GM21825 (cell line): ENCODE results near the gene CORO2B.
"Not testable (repeated sequence)": the region's sequence is repeated elsewhere in the genome, so short reads cannot be mapped to it uniquely, and the experiment has no call there.

Source experiments
- ATAC-seq: cut with Tn5 transposase; IDR thresholded peaks from one replicate; pipeline ENCODE4 v1.9.1; 2021; ENCODE audit warnings: mild to moderate bottlenecking, moderate library complexity; ENCODE audit not compliant: unreplicated experiment

Gene CORO2B

GRCh38 chr15:68667800-68668625 lies 89.2 kb downstream of the CORO2B start:
- ATAC-seq, result no peak

- ATAC-seq, result no peak
Measured at GRCh38 chr15:68668926-68669600, 90.3 kb downstream of the CORO2B start.

GRCh38 chr15:68672251-68672650 lies 93.5 kb downstream of the CORO2B start:
- no peak for ATAC-seq

- ATAC-seq, result no peak
Measured at GRCh38 chr15:68672781-68673205, 94.0 kb downstream of the CORO2B start.

GRCh38 chr15:68674975-68675374 lies 96.2 kb downstream of the CORO2B start:
- no peak for ATAC-seq

GRCh38 chr15:68676011-68676605 lies 97.3 kb downstream of the CORO2B start:
- ATAC-seq, result no peak

GRCh38 chr15:68676926-68677325 lies 98.1 kb downstream of the CORO2B start:
- no peak for ATAC-seq

- no peak for ATAC-seq
Measured at GRCh38 chr15:68677996-68678395, 99.2 kb downstream of the CORO2B start.

GRCh38 chr15:68678746-68679145 lies 100.0 kb downstream of the CORO2B start:
- ATAC-seq, result no peak

- ATAC-seq, result no peak
Measured at GRCh38 chr15:68679161-68679560, 100.4 kb downstream of the CORO2B start.

- no peak for ATAC-seq
Measured at GRCh38 chr15:68679961-68680371, 101.2 kb downstream of the CORO2B start.

- ATAC-seq, result not testable (repeated sequence)
Measured at GRCh38 chr15:68680756-68681155, 102.0 kb downstream of the CORO2B start.

- ATAC-seq, result no peak
Measured at GRCh38 chr15:68681836-68682235, 103.0 kb downstream of the CORO2B start.

GRCh38 chr15:68682330-68682729 lies 103.5 kb downstream of the CORO2B start:
- ATAC-seq, result no peak

- no peak for ATAC-seq
Measured at GRCh38 chr15:68683026-68683425, 104.2 kb downstream of the CORO2B start.

GRCh38 chr15:68683551-68683950 lies 104.8 kb downstream of the CORO2B start:
- no peak for ATAC-seq

GRCh38 chr15:68684476-68684875 lies 105.7 kb downstream of the CORO2B start:
- ATAC-seq, result no peak

- ATAC-seq, result no peak
Measured at GRCh38 chr15:68687136-68687735, 108.4 kb downstream of the CORO2B start.

GRCh38 chr15:68691705-68692104 lies 112.9 kb downstream of the CORO2B start:
- no peak for ATAC-seq

- ATAC-seq, result no peak
Measured at GRCh38 chr15:68693071-68693470, 114.3 kb downstream of the CORO2B start.

GRCh38 chr15:68694111-68694510 lies 115.3 kb downstream of the CORO2B start:
- no peak for ATAC-seq
